Dermis microvascular lymphatic vessel endothelial cell (primary cell): ENCODE measurements around the gene BCR. TPM values are rescaled to one million over a fixed set of nuclear protein-coding genes. Genes with fewer than 3 reads are reported as not detected.

Experiments
- DNase-seq, 2 donors: peaks; one replicate each; pipeline versions ENCODE4 v3.0.0 to v3.0.0-alpha.2; 2010; ENCODE audit warnings: low read depth in 2 of 2
- total RNA-seq: library from RNA; depleted of rRNA; stranded (reverse); fragments of >200 nt; gene quantifications from 2 replicates; pipeline ENCODE4 v1.2.1, GENCODE V29; 2014

Gene BCR
- total RNA-seq, 1 donor from 2014 or later, result 95.9 TPM

DNA sequence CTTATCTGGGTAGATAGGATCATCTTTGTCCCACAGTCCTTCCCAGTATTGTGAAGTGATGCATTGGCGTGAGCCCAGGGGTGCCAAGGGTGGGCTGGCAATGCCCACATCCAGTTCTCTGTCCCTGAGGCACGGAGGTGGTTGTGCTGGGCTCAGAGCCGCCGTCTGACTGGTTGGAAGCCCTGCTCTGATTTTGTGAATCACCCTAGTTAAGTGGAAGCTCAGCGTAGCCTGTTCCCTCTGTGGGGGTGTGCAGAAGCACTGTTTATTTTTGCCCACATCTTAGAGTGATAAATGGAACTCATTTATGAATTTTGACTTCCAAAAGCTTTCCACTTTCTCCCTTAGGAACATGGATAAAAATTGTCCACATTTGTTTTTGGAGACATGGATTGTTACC, 13.6 kb downstream of the BCR start:
- DNase-seq, result no peak

DNA sequence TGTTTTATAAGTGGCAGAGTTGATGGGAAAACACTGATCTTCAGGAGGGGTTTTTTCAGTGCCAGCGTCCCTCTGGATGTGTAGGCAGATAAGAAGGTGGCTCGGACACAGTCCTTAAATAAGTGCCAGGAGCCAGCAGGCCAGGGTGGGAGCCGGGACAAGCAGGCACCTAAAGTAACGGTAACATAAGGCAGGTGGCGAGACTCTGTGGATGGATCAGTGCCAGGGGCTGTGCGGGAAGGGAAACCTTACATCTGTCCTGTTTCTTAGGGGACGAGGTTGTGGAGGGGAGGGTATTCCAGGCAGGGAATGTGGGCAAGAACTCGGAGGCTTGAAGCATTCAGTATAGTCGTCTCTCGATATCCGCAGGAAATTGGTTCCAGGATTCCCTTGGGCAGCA, 15.9 kb downstream of the BCR start:
- DNase-seq, result no peak

DNA sequence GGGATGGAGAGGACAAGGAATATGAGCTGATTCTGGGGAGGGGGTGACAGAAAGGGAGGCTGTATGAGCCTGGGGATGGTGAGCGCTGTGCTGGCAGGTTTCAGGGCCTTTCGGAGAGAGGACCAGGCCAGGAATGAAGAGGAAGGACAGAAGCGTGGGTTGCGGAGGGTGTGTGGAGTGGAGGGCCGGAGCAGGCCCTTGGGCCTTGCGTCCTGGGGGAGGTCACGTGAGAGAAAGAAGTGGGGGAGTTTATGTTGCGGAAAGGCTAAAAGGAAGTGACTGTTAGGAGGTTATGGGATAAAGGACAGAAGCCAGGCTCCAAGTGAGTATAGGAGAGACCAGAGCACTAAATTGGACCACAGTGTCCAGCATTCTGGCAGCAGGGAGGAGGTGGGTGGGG, 17.5 kb downstream of the BCR start:
- DNase-seq, result no peak

DNA sequence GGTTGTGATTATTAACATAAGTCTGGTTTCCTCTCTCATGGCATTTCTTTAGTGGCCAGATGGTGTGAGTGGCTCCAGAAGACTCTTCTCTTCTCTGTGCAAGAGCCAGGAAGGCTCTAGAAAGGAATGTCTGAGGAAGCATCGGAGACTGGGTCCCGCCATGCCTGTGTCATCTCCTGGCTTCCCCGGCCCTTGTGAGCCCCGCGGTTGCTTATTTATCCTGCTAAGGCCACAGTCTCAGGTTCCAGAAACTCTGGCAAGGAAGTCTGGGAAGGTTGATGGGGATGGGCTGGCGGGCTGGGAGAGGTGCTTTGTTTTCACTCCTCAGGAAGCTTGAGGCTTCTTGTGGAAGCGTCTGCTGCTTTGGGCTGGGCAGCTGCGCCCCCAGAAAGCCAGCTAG, 18.9 kb downstream of the BCR start:
- peak in 1 of 2 donors; percentile 75 for DNase-seq

DNA sequence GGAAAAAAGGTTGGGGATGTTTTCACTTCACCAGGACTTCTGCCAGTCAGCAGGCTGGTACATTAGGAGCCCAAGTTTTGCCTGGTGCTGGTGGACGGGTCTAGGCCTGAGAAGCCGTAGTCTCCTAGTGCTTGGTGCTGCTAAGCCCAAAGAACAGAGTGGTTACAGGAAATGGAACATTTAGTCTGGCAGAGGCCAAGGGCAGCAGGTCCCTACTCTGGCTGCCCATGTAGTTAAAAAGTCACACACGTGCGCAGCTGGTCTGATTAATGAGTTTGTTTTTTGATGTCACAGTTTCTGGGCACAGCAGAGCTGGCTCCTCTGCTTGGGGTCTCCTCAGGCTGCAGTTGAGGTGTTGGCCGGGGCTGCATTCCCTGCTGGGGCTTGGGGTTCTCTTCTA, 20.6 kb downstream of the BCR start:
- no peak for DNase-seq

DNA sequence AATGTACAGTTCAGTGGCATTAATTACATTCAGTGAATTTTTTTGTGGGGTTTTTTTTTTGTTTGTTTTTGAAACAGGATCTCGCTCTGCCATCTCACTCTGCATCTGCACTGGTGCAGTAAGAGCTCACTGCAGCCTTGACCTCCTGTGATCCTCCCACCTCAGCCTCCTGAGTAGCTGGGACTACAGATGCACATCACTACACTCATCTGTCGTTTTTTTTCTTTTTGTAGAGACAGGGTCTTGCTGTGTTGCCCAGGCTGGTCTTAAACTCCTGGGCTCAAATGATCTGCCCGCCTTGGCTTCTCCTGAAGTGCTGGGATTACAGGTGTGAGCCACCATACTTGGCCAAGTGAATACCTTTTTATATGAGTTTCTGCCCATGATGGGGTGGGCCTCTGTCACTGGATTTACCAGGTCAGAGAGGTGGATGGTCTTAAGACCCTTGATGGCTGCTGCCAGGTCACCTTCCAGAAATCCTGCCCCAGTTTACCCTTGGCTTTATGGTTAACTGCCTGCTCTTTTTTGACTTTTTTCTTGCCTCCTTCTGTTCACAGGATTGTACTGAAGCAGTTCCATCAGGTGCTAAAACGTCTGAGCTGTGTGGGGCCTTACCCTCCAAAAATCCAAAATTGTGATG, 22.6 kb downstream of the BCR start:
- no peak for DNase-seq

DNA sequence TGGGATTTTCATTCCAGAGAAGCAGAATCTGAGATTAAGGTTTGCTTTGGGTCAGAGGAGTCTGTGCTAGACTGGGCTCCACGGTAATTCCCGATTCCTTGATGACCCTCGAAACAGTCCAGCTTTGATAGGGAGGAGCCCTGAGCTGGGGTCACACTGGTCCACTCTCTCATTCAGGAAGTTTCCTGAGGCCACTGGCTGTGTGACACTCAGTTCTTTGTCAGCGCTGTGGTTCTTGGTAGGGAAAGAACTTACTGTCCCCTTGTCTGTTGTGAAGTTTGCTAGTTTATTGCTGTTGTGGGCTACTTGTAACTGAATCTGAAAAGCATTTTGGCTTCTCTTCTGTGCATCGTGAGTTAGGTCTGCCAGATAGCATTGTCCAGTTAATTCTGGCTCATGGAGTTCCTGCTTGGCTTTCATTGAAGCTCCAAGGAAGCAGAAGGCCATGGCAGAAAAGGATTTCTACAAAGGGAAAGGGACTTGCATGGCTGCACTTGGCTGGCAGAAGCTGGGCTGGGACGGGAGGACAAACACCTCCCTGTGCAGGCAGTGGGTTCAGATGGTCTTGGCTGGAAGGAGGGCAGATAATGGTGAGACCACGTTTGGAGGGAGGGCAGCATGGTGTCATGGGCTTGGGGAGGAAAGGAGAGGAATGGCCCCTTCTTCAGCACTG, 23.3 kb downstream of the BCR start:
- no peak for DNase-seq

DNA sequence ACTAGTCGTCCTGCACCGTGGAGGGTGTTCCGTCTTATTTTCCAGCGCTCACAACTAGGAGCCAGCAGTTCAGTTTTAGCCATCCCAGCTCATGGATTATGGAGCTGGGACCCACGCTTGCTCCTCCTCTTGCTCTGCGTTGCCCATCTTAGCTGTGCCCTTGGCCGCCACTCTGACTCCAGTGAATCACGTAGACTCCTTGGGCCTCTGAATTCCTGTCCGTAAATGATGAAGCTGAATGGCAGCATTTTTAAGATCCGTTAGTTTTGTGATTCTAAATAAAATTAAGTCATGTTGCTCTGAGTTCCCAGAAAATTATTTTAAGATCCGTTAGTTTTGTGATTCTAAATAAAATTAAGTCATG, 23.8 kb downstream of the BCR start:
- no peak for DNase-seq

DNA sequence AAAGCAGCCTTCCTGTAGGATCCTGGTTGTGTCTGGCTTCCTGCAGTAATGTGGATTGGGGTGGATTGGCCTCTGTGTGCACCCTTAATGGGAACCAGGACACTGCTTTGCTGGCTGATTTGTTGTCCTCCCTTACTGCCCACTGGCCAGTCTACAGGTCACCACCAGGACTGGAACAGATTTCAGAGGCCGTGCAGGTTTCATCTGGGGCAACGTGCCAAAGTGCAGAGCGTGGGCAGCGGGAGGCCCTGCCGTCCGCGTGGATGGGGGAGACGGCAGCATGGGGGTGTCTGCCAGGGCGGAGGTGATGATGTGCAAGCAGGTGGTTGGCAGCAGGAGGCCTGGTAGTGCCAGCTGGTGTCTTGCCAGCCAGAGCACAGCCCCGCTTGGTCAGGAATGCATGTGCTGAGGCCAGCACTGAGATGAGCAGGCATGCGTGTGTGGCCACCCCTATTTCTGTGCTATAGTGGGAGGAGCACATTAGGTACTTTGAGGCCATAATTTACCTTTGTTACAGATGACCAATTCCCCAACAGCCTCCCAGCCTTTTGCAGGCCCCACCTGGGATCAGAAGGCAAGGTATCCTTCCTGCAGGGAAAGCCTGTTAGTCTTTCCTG, 24.3 kb downstream of the BCR start:
- DNase-seq, result no peak

DNA sequence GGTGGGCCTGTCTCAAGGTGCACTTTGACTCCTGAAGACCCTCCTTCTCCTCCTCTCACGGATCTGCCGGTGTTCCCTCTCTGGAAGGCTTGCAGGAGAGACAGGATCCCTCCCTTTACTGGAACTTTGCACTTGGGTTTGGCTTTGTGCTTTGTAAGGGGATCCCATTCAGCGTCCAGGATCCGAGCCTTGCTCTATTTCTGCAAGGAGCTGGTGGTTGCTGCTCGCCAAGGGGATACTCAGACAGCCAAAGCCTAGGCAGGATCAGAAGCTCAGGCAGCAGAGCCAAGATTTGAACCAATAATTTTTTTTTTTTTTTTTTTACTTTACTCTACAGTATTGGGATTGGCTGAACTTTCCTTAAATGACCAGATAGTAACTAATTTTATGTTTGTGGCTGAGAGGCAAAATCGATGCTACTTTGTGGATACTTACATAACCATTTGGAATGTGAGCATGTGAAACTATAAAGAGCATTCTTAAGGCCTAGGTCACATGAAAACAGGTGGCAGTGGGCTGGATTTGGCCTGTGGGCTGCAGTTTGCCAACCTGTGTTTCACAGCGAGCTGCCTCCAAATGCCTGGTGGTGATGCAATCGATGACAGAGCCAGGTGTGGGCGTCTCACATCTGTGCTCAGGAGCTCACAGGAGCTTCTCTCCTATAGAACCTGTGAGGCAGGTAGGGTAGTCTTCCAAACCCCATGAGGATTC, 25.2 kb downstream of the BCR start:
- no peak for DNase-seq

DNA sequence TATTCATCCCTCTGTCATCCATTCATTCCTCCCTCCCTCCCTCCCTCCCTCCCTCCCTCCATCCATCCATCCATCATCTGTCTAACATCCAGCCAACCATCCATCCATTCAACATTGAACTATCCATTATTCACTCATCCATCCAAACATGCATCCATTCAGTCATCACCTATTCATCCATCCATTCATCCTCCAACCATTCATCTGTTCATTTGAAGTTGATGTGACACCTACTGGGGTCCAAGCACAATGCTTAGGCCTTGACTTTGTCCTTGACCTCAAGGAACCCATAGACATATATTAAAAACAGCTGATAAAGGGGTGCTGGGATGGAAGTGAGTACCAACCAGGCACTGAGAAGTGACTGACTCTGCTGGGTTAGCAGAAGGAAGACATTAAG, 26.6 kb downstream of the BCR start:
- no peak for DNase-seq

DNA sequence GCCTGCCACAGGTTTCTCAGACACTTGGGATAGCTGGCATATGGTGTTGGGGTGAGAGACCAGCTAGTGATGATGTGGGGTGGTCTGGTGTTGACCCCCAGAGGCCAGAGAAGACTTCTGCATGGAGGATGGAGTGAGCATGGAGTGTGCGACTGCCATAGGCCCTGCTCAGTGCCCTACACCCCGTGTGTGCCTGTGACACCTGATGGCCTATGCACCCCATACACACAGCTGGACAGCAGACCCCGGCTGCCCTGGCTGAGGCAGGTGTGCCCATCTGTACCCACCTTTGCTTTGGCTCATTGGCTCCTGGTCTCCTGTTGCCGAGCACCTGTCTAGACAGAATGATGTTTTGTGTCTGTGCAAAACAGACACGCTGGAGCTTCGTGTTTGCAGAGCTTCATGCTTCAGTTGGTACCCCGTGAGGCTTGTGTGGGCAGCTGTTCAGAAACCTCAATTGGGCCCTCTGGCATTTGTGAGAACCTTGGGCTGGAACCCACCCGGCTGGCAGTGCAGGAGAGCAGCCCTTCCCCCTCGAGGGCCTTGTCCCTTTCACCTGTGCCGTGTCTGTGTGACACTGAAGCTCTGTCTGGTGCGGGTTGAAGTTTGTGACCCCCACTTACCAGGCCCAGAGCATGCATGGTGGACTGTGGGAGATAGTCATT, 27.6 kb downstream of the BCR start:
- no peak for DNase-seq

DNA sequence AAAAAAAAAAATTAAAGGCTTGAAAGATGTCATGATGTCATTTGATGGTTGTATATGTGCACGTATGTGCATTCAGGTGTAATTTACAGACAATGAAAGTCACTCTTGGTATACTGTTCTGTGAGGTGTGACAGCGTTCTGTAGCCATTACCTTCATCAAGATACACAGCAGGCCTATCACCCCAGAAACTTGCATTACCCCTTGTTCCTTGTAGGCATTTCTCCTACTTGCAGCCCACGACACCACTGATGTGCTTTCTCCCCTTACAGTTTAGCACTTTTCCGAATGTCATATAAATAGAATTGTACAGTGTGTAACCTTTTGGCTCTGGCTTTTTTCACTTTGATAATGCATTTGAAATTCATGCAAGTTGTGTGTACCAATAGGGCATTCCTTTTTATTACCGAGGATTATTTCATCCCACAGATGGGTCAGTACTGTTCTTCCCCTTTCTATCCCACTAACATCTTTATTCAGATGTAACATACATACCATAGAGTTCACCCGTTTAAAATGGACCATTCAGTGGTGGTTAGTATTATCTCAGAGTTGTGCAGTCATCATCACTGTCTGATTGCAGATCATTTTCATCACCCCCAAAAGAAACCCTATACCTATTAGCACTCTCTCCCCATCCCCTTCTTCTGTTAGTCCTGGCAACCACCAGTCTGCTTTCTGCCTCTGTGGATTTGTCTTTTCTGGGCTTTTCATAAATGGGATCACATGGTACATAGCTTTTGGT, 30.3 kb downstream of the BCR start:
- no peak for DNase-seq

DNA sequence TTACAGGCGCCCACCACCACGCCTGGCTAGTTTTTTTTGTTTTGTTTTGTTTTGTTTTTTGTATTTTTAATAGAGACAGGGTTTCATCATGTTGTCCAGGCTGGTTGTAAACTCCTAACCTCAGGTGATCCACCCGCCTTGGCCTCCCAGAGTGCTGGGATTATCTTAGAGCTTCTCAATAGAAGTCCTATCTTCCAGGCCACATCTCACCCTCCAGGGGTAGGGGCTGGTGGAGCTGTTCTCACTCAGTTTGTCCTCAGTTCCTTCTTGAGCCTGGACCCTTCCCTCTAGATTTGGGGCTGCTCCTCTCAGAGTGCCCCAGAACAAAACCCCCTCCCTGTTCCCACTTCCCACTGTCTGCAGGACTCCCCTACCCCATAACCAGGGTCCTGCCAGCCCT, 31.3 kb downstream of the BCR start:
- DNase-seq, result no peak

DNA sequence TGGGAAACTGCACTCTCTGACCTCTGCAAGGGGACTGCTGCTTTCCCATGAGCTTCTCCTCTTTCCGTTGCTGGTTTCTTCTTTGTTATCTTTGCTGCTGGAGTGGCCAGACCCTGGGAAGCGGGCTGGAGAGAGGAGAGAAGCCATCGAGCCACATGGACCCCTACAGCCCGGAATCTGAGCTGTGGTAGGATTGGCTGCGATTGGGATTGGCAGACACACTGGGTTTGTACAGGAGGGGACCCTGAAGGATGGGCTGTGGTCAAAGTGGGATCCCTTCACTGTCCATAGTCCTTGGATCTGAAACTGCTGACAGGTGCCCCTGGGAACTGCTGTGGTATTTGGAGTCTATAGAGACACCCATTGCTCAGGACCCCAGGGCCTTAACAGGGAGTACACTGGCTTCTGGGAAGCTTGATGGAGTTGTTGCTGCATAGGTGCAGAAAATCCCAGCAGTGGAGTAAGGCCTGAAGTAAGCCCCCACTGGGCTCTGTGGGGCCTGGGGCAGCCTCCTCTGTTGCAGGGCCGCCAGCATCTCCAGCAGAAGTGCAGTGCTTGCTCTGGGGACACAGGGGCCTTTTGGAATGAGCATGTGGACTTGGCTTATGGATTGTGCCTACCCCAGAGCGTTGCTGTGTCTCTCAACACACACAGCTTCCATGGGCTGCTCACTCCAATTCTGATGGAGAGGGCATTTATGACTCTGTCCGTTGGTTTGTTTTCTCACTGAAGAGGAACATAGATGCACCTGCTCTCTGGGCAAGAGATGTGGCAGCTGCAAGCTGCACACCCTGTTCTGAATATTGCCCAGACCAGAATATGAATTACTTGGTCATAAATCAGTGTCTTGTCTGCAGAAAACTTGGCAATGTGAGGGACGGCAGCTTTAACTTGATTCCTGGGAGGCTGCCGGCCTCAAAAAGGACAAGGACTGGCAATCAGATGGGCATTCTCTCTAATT, 32.0 kb downstream of the BCR start:
- DNase-seq, result no peak

DNA sequence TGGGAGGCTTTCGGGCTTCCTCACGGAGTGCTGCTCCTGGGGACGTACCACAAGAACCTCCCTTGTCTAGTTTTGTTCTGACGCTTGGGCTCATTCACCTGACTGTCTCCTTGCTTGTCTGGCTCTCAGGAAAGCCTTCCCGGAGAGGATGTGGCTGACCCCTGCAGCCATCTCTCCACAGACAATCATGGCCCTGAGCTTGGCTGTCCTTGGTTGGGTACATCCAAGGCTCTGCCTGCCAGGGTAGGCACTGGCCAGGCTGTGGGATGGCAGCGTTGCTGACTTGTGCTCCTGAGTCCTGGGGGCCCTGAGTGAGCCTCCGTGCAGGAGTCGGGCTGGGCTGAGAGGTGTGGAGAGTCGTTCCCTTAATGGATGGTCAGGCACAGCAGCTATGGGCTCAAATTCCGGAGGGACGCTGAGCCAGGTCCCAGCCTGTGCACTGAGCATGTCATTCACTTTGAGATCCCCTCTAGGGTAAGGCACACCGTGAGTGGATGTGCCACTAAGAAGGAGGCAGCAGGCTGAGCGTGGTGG, 32.8 kb downstream of the BCR start:
- no peak for DNase-seq

DNA sequence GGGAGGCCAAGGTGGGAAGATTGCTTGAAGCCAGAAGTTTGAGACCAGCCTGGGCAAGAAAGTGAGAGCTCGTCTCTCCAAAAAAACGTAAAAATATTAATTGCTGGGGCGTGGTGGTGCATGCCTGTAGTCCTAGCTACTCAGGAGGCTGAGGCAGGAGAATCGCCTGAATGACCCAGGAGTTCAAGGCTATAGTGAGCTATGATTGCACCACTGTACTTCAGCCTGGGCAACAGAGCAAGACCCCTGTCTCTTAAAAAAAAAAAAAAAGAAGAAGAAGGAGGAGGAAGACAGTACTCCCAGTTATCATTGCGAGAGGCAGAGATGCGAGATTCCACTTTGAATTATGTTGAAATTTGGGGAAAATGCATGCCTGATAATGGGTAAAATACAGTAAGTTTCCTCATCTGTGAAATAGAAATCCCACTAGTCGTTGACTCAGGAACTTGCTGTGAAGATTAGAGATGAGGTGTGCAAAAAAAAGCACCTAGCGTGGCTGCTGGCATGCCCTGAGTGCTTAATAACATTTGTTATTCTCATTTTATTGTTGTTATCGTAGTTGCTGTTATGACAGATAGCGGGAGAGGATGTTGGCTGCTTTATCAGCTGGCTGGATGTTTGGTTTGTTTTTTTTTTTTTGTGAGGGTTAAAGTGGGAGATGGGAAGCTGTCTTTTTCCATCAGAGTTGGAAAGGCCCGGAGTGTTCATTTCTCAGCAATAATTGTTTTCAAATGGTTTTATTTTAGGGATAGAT, 33.4 kb downstream of the BCR start:
- peak; percentile 96 to 97 for DNase-seq

DNA sequence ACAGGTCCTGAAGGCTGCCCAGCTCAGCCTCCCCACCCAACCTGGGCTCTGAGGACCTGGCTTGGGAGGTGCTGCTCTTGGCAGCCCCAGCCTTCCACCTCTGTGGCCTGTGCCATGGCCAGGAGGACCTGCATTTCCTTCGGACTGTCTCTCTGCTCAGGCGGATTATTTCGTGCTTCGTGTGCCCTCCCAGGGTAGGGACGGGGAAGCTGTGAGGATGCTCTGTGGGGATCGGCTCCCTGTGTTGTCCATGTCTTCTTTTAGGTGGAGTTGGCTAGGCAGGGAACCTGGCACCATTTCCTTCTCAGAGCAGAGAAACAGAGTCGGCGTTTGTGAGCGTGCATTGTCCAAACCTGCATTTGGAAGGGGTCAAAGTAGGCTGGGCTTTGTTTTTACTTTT, 34.1 kb downstream of the BCR start:
- no peak for DNase-seq
